Measurements from ENCODE around the gene CAPN9.

The CAPN9 gene

DNA sequence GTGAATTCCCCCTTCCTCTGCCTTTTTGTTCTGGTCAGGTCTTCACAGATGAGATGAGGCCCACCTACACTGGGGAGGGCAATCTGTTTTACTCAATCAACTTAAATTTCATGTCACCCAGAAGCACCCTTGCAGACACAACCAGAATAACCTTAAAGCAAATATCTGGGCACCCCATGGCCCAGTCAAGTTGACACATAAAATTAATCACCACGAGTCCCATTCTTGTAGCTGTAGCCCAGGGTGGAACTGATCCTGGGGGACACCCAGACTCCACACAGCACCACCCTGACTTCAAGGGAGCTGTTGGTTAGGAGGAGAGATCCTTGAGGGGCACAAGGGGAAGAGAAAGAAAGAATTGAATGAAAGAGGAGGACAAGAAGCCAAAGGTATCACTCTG is 23.1 kb downstream of the CAPN9 start:
- TF ChIP-seq, protein P1, sequence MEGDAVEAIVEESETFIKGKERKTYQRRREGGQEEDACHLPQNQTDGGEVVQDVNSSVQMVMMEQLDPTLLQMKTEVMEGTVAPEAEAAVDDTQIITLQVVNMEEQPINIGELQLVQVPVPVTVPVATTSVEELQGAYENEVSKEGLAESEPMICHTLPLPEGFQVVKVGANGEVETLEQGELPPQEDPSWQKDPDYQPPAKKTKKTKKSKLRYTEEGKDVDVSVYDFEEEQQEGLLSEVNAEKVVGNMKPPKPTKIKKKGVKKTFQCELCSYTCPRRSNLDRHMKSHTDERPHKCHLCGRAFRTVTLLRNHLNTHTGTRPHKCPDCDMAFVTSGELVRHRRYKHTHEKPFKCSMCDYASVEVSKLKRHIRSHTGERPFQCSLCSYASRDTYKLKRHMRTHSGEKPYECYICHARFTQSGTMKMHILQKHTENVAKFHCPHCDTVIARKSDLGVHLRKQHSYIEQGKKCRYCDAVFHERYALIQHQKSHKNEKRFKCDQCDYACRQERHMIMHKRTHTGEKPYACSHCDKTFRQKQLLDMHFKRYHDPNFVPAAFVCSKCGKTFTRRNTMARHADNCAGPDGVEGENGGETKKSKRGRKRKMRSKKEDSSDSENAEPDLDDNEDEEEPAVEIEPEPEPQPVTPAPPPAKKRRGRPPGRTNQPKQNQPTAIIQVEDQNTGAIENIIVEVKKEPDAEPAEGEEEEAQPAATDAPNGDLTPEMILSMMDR (IDR thresholded peaks at IDR 0.05; ENCODE audit: unreplicated experiment in 3 of 3) = no peak
- peaks cover 4% of the 10 kb centered on the region for H3K27me3 Mint-ChIP-seq (ENCODE audit: low read depth)
- H3K9me3 Mint-ChIP-seq = no peaks in the 10 kb centered on the region
- H3K36me3 Mint-ChIP-seq (ENCODE audit: low read depth) = no peaks in the 10 kb centered on the region
- H3K27ac Mint-ChIP-seq = no peak overlapping the region
- H3K4me3 Mint-ChIP-seq = no peak overlapping the region
- H3K4me1 Mint-ChIP-seq = peaks cover 6% of the 10 kb centered on the region

DNA sequence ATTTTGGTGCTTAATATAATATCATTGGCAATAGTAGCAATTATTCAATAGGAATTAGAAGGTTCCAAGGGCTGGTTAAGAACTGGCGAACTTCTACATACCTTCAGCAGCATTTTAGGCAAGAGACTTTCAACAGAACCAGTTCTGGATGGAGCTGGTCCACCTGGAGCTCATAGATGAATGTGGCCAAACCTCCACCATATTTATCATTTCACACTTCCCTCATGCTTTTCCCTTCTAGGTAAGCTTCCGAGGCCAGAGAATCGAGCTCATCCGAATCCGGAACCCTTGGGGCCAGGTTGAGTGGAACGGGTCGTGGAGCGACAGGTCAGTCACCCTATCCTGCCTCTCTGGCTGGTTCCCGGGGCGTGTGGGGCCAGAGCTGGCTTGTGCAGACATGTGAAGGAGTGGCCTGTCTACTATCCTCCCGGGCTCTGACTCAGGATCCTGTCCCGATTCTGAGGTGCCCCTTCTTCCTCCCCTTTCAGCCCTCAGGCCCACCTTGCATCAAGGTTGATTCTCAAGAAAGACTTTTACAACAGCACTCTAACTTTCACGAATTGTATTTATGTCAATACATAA is 24.7 kb downstream of the CAPN9 start:
- Mint-ChIP-seq H3K9me3 (no peaks in the 10 kb centered on the region), H3K27me3 (ENCODE audit: low read depth) (peaks cover 14% of the 10 kb centered on the region), H3K36me3 (ENCODE audit: low read depth) (no peaks in the 10 kb centered on the region), H3K27ac (peak overlapping the region in 2 of 3 experiments; percentile 26 to 49), H3K4me3 (no peak overlapping the region), H3K4me1 (peaks cover 6% of the 10 kb centered on the region)
- TF ChIP-seq, protein P1 (IDR thresholded peaks at IDR 0.05; ENCODE audit: unreplicated experiment in 3 of 3) = no peak

DNA sequence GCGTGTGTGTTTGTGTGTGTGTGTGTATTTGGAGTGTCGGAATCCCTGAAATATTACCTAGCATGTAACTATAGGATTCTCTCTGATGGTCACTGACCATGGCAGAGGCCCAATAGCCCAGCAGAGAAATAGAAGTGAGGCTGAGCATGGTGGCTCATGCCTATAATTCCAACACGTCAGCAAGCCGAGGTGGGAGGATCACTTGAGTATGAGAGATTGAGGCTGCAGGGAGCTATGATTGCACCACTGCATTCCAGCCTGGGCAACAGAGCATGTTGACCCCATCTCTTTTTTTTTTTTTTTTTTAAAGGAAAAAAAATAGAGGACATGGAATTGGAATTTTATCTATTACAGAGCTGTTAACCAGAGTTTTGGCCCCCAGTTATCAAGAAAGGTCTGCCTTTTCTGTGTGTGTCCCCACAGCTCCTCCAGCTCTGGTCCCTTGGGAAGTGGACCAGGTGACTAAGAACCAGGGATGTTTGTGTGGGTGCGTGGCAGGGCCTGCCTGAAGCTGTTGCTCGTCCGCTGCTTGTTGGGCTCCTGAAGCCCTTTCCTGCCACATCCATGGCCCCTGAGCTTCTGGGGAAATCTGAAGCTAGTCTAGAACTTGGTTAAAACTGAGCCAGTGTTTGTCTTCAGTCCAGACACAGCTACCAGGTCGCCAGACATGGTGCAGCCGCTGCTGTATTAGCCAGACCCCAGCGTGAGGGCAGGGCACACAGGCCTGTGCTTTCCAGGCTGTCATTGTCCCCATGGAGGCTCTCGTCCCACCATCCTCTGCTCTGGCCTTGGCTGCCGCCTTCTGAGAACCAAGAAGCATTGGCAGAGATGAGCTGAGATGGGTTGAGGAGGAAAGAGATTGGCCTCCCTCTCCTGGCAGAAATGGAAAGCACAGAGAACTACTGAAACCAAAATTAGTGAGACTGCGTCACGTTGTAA is 25.5 kb downstream of the CAPN9 start:
- Mint-ChIP-seq H3K4me3 (no peak overlapping the region), H3K27me3 (ENCODE audit: low read depth) (peaks cover 14% of the 10 kb centered on the region), H3K36me3 (ENCODE audit: low read depth) (no peaks in the 10 kb centered on the region), H3K4me1 (peaks cover 6% of the 10 kb centered on the region), H3K9me3 (no peaks in the 10 kb centered on the region), H3K27ac (peak overlapping the region; percentile 37 to 49 (median 44))
- TF ChIP-seq, protein P1 (IDR thresholded peaks at IDR 0.05; ENCODE audit: unreplicated experiment in 3 of 3) = peak; percentile 52 to 65 (median 57)

DNA sequence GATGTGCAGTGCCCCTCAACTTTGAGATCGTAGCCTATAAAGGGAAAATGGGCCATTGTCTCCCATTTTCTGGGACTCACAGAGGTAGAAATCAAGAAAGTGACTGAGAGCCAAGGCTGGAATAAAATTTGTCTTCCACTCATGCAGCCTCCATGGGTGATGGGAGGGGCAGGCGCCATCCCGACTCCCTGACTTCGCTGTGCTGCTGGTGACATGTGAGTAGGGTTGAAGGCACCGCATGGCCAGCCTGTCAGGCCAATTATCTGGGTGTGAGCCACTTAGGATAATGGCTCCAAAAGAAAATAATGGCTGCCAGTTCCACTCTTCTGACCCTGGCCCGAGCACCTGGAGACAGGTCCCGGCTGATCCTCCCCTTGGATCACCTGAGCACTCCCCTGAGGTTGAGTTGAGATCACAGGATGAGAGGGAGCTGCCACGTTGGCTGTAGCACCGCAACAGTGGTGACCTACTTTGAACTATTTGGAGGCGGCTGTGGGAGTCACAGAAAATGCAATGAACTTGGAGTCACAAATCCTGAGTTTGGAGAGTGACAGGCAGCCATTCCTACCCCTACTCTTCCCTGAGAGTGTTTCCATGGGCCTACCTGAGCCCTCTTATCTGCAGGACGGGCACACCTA is 26.3 kb downstream of the CAPN9 start:
- H3K4me1 Mint-ChIP-seq = peaks cover 6% of the 10 kb centered on the region
- no peaks in the 10 kb centered on the region for H3K36me3 Mint-ChIP-seq (ENCODE audit: low read depth)
- TF ChIP-seq, protein P1 (IDR thresholded peaks at IDR 0.05; ENCODE audit: unreplicated experiment in 3 of 3) = no peak
- H3K4me3 Mint-ChIP-seq = no peak overlapping the region
- H3K27ac Mint-ChIP-seq = peak overlapping the region in 2 of 3 experiments; percentile 14 to 44
- peaks cover 14% of the 10 kb centered on the region for H3K27me3 Mint-ChIP-seq (ENCODE audit: low read depth)
- H3K9me3 Mint-ChIP-seq = no peaks in the 10 kb centered on the region

DNA sequence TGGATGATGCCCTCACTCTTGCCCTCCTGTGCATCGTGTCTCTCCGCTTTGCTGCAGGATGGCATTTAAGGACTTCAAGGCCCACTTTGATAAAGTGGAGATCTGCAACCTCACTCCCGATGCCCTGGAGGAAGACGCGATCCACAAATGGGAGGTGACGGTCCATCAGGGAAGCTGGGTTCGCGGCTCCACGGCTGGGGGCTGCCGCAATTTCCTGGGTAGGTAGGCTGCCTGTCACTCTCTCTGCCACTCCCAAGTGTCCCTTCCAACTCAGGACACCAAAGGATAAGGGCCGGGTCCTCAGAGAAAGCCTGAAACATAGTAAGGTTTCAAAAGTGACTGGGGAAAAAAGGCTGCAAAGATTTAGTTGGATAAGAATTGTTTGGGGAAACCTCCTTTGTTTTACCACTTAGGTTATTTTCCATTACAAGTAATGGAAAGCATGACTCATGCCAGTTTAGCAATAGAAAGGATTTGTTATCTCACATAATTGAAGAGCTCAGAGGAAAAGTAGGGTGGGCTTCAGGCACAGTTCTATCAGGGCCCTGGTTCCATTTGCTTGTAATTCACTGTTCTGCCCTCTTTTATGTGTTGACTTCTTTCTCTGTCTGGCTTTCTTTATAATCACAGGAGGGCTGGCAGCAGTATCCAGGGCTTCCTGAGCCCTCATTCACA is 31.9 kb downstream of the CAPN9 start:
- H3K27ac Mint-ChIP-seq = no peak overlapping the region

More for the DNA sequence above, 31.9 kb downstream of the CAPN9 start:
- TF ChIP-seq, protein P1 (IDR thresholded peaks at IDR 0.05; ENCODE audit: unreplicated experiment in 3 of 3) = no peak
- H3K4me1 Mint-ChIP-seq = peaks cover 6% of the 10 kb centered on the region
- no peaks in the 10 kb centered on the region for H3K9me3 Mint-ChIP-seq
- no peak overlapping the region for H3K4me3 Mint-ChIP-seq
- peaks cover 10% of the 10 kb centered on the region for H3K27me3 Mint-ChIP-seq (ENCODE audit: low read depth)
- H3K36me3 Mint-ChIP-seq (ENCODE audit: low read depth) = no peaks in the 10 kb centered on the region
